Measurements from ENCODE around the gene NYAP2. TPM values are rescaled to one million over a fixed set of nuclear protein-coding genes. Genes with fewer than 3 reads are reported as not detected.

The NYAP2 gene
- total RNA-seq, 1 experiment from 2014 or later, result not detected

- Histone ChIP-seq H3K36me3 (ENCODE audit: insufficient read depth, low read length, poor library complexity, severe bottlenecking) (no peaks in the 10 kb centered on the region), H3K4me1 (ENCODE audit: insufficient read depth, low read length, poor library complexity, severe bottlenecking) (no peaks in the 10 kb centered on the region), H3K9me3 (ENCODE audit: low read depth, low read length, poor library complexity, severe bottlenecking) (no peaks in the 10 kb centered on the region), H3K4me3 (ENCODE audit: low read depth, low read length, poor library complexity, severe bottlenecking) (no peak overlapping the region), H3K27ac (ENCODE audit: low read depth, low read length, poor library complexity, severe bottlenecking) (no peak overlapping the region), H3K27me3 (replicated peaks; ENCODE audit: insufficient read depth, low read depth, low read length, poor library complexity) (no peaks in the 10 kb centered on the region)
- BruUV-seq (replicated peaks), result no TSS peak
- ChIA-PET POLR2A (ENCODE audit: low non-redundant PET) (no interaction called here), CTCF (no interaction called here)
- TF ChIP-seq CTCF (conservative IDR thresholded peaks at IDR 0.05; ENCODE audit: low read depth, low read length) (no peak), EZH2 (IDR thresholded peaks at IDR 0.05; ENCODE audit: borderline replicate concordance, low read depth, low read length, poor library complexity, severe bottlenecking) (no peak)
- DNase-seq (ENCODE audit: low spot score), result no peak
- intact Hi-C loops (cut with micrococcal nuclease; ENCODE audit: unreplicated experiment), result no loop called here
Observed at GRCh38 chr2:225464346-225465025, 65.0 kb downstream of the NYAP2 start.

GRCh38 chr2:225465827-225466226, 66.3 kb downstream of the NYAP2 start:
- no peak overlapping the region for H3K27ac ChIP-seq (ENCODE audit: low read depth, low read length, poor library complexity, severe bottlenecking)
- TF ChIP-seq EZH2 (IDR thresholded peaks at IDR 0.05; ENCODE audit: borderline replicate concordance, low read depth, low read length, poor library complexity, severe bottlenecking) (no peak), CTCF (conservative IDR thresholded peaks at IDR 0.05; ENCODE audit: low read depth, low read length) (no peak)
- ChIA-PET POLR2A (ENCODE audit: low non-redundant PET) (no interaction called here), CTCF (no interaction called here)
- H3K36me3 ChIP-seq (ENCODE audit: insufficient read depth, low read length, poor library complexity, severe bottlenecking), result no peaks in the 10 kb centered on the region
- intact Hi-C loops (cut with micrococcal nuclease; ENCODE audit: unreplicated experiment), result no loop called here
- no peaks in the 10 kb centered on the region for H3K4me1 ChIP-seq (ENCODE audit: insufficient read depth, low read length, poor library complexity, severe bottlenecking)
- no peak overlapping the region for H3K4me3 ChIP-seq (ENCODE audit: low read depth, low read length, poor library complexity, severe bottlenecking)
- no peaks in the 10 kb centered on the region for H3K9me3 ChIP-seq (ENCODE audit: low read depth, low read length, poor library complexity, severe bottlenecking)
- no peak for DNase-seq (ENCODE audit: low spot score)
- H3K27me3 ChIP-seq (replicated peaks; ENCODE audit: insufficient read depth, low read depth, low read length, poor library complexity), result no peaks in the 10 kb centered on the region
- BruUV-seq (replicated peaks), result no TSS peak

GRCh38 chr2:225466891-225467604, 67.5 kb downstream of the NYAP2 start:
- no TSS peak for BruUV-seq (replicated peaks)
- intact Hi-C loops (cut with micrococcal nuclease; ENCODE audit: unreplicated experiment), result no loop called here
- CTCF ChIA-PET, result no interaction called here
- H3K27ac ChIP-seq (ENCODE audit: low read depth, low read length, poor library complexity, severe bottlenecking), result no peak overlapping the region
- no peaks in the 10 kb centered on the region for H3K27me3 ChIP-seq (replicated peaks; ENCODE audit: insufficient read depth, low read depth, low read length, poor library complexity)
- H3K36me3 ChIP-seq (ENCODE audit: insufficient read depth, low read length, poor library complexity, severe bottlenecking), result no peaks in the 10 kb centered on the region
- H3K4me1 ChIP-seq (ENCODE audit: insufficient read depth, low read length, poor library complexity, severe bottlenecking), result no peaks in the 10 kb centered on the region
- H3K4me3 ChIP-seq (ENCODE audit: low read depth, low read length, poor library complexity, severe bottlenecking), result no peak overlapping the region
- POLR2A ChIA-PET (ENCODE audit: low non-redundant PET), result no interaction called here
- TF ChIP-seq CTCF (conservative IDR thresholded peaks at IDR 0.05; ENCODE audit: low read depth, low read length) (no peak), EZH2 (IDR thresholded peaks at IDR 0.05; ENCODE audit: borderline replicate concordance, low read depth, low read length, poor library complexity, severe bottlenecking) (no peak)
- H3K9me3 ChIP-seq (ENCODE audit: low read depth, low read length, poor library complexity, severe bottlenecking), result no peaks in the 10 kb centered on the region
- DNase-seq (ENCODE audit: low spot score), result no peak

Measured in A673 (cell line).